GM18870 (cell line): ENCODE measurements around the gene NUP62CL.
"Not testable (repeated sequence)": the region's sequence is repeated elsewhere in the genome, so short reads cannot be mapped to it uniquely, and the experiment has no call there.

Experiments
- ATAC-seq: cut with Tn5 transposase; IDR thresholded peaks from one replicate; pipeline ENCODE4 v1.9.1; 2021; ENCODE audit warnings: moderate library complexity; ENCODE audit not compliant: unreplicated experiment

Gene NUP62CL, protein sequence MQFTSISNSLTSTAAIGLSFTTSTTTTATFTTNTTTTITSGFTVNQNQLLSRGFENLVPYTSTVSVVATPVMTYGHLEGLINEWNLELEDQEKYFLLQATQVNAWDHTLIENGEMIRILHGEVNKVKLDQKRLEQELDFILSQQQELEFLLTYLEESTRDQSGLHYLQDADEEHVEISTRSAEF

DNA sequence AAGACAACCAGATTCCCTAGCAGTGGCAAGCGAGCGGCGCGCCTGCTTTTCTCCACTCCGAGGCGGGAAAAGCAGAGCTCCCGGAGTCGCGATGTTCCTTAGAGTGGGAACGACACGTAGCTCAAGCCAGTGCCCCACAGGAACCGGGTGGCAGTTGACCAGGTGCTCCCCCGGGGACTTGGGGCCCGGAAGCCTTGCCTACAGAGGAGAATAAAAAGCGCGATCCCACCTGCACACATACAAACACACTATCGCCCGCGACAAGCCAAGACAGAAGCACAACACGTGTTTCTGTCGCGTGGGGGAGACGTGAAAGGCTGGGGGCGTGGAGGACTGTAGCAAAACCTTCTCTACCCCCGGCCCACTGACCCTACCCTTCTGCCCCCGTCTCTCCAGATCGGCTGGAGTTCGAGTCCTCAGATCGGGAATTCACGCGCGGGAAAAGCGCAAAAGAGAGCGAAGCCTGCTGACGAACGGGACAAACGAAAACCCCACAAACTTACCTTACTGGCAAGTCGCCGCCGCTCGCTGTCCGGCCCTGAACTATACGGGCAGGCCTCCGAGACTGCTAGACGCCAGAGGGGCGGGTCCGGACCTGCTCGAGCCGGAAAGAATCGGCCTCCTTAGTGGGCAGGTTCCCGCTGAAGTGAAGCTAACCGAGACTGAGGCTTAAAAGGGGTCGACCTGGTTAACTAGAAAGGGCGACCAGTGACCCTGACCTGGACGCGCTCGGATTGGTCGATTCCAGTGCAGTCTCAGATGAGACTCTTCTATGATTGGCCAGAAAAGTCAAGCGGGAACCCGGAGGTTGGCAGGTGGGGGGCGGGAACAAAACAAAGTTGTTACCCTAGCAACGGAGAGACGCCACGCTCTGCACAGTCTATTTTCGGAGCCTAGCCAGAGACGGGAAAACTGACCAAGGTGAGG, at the start of gene NUP62CL, which contains the start of gene DNAAF6:
TSS of gene NUP62CL (minus strand) at position 664 of the 927 bp plus-strand sequence. CDS start 31,287 bp downstream, outside the sequence.
TSS of gene DNAAF6 (plus strand) at position 842 of the 927 bp plus-strand sequence. CDS start 6,265 bp downstream, outside the sequence.
- peak; percentile 94 for ATAC-seq

DNA sequence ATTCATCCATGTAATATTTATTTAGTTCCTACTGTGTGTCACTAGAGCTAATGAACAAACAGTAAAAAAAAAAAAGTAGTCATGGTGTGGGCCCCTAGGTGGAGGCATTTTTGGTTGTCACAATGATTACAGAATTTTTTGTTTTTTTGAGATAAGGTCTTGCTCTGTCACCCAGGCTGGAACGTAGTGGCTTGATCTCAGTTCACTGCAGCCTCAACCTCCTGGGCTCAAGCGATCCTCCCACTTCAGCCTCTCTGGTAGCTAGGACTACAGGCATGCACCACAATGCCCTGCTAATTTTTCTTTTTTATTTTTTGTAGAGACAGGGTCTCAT, 22.2 kb upstream of the NUP62CL start:
- ATAC-seq: no peak

DNA sequence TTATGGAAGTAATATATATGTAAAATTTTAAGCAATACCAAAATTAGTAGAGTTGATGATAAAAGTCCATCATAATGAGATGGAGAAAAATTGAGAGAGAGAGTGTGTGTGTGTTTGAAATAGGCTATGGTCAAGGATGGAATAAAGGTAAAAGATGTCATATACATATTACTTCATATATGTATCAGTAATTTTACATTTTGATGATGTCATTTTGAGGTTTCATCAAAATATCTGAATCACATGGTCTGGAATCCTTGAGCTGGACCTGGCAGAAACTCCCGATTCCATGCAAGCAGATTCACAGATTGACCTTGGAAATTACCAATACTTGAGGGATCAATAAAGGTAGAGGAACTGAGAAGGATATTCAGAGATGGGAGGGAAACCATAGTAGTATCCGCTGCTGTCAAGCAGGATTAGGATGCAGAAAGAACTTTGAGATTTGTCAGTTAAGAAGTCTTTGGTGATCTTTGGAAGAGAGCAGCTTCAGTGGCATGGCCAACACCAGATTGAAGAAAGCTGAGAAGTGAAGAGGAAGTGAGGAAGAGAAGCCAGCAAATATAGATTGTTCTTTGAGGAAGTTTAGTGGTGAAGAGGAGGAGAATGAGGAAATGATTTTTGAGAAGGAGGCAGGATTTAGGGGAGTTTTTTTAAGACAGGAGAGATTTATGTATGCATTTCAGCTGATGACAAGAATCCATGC, 21.7 kb upstream of the NUP62CL start:
- ATAC-seq: no peak

GRCh38 chrX:107226757-107227156, 20.5 kb upstream of the NUP62CL start:
- ATAC-seq: no peak

DNA sequence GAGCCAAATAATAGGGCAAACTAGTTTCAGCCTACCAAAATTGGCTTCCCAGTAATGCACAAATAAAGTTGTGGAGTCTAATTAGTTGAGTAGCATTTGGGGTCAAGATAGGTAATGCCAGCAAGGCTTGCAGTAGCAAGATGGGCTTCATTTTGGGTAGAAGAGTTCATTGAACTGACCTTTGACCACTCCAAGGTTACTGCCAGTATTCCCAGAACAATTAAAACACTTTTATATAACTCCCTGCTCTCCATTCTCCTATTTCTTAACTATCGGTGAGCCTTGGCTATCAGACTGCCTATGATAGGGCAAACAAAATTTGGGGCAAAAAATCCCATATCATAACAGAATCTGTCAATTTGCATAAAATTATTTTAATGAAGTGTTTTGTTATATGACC, 7.2 kb upstream of the NUP62CL start:
- no peak for ATAC-seq

DNA sequence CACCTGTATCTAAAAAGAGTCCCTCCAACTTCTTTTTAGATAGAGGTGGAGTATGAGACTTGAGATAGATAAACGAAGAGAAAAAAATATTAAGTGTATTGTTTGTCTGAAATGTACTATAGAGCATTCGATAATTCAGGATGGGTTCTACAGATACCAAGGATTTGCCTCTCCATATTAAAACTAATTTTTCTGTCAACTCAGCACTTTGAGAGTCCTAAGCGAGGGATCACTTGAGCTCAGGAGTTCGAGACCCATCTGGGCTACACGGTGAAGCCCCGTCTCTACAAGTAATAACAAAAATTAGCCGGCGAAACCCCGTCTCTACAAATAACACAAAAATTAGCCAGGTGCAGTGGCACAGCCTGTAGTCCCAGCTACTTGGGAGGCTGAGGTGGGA, 1.7 kb upstream of the NUP62CL start:
- ATAC-seq: no peak

DNA sequence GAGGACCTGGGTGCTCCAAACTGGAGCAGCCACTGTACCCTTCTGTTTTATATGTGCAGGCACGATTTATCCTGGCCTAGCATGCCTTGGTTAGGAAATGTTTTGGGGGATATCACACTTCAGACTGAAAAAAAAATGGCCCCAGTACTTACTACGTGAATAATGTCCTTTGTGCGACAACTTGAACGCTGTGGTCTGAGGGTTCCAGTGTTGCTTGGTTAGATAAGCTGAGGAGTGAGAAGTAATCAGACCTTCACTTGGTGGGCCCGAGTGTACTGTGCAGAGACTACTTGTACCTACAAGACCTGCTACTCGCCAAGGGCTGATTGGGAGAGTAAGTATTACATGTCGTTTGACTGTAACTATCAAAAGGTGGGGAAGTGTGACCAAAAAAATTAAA, 856 bp upstream of the NUP62CL start:
- ATAC-seq: no peak

- ATAC-seq: no peak
These were observed 448 bp upstream of the NUP62CL start for GRCh38 chrX:107206697-107207065.

DNA sequence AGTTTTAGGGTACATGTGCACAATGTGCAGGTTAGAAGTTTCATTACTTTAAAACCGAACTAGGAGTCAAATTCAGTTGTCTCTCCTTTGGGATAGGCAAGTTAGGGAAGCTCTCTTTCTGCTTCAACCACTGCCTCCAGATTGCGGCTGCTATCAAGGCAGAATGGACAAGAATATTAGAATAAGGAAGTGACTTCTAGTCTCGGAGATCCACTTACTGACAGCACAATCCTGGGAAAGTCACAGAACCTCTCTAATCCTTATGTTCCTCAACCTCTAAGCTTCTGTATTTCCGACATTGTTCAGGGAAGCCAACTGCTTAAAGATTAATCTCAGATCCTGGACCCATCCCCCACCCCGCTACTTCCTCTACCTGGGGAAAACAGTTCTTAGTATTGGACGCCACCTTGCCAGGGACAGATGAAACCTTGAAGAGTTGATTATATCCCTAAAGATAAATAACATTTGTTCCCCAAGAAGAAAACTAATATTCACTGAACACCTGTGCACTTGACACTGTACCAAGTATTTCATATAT, 2.1 kb downstream of the NUP62CL start:
- ATAC-seq: no peak

- no peak for ATAC-seq
These were observed 6.7 kb downstream of the NUP62CL start for GRCh38 chrX:107199491-107199890.

DNA sequence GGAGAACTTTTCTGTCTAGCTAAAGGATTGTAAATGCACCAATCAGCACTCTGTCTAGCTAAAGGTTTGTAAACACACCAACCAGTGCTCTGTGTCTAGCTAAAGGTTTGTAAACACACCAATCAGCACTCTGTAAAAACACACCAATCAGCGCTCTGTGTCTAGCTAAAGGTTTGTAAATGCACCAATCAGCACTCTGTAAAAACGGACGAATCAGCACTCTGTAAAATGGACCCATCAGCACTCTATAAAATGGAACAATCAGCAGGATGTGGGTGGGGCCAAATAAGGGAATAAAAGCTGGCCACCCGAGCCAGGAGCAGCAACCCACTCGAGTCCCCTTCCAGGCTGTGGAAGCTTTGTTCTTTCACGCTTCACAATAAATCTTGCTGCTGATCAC, 8.2 kb downstream of the NUP62CL start:
- not testable (repeated sequence) for ATAC-seq

DNA sequence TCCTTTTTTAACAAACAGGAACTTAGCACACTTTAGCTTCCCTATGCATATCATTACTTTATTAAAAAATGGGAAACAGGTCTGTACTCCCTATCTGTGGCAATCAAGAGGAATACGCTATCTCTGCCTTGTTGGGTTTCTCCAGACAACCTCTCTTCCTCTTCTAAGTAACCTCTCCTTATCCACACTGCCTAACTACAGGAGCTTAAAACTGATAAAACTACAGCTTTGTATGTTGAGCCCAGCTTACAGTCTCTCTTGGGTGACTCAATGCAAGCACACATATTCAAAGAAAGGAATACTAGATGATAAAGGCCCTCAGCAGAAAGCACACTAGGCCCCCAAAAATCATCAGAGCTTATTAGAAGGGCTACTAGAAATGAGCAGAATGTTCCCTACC, 8.9 kb downstream of the NUP62CL start:
- no peak for ATAC-seq

DNA sequence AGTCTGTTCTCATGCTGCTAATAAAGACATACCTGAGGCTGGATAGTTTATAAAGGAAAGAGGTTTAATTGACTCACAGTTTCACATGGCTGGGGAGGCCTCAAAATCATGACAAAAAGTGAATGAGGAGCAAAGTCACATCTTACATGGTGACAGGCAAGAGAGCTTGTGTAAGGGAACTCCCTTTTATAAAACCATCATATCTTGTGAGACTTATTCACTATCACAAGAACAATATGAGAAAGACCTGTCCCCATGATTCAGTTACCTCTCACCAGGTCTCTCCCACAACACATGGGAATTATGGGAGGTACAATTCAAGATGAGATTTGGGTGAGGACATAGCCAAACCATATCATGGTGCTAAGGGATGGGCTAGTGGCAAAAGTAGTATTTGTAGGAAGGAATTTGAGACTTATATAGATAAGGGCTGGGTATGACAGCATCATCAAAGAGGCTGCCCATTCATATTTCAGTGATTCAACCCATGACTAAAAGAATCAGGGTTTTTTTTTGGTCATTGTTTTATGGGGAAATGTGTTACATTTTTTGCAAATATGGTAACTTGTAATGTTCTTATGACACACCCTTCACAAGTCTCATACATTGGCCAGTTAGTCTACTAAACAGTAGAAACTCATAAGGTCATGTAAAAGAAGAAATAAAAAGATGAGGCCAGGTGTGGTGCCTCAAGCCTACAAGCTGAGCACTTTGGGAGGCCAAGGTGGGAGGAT, 34.7 kb downstream of the NUP62CL start:
- no peak for ATAC-seq

DNA sequence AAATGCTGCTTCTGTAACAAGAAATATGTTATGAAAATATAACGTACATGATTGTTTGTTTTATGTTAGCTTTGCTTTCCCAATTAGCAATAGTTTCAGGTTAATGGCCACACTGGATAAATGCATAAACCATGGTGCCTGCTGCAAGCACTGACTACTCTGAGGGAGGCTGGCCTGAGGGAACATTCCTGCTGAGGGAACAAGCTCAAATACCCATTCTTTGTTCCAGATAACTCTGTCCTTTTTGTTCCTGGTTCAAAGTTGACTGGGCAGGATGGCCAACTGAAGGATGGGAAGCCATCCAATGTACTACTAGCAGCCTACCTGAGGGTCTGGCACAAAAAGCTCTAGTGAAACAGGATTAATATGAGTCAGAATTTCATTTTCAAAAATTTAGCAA, 37.5 kb downstream of the NUP62CL start:
- no peak for ATAC-seq

- no peak for ATAC-seq
These were observed 38.0 kb downstream of the NUP62CL start for GRCh38 chrX:107168257-107168656.

- no peak for ATAC-seq
These were observed 38.9 kb downstream of the NUP62CL start for GRCh38 chrX:107167163-107167921.

DNA sequence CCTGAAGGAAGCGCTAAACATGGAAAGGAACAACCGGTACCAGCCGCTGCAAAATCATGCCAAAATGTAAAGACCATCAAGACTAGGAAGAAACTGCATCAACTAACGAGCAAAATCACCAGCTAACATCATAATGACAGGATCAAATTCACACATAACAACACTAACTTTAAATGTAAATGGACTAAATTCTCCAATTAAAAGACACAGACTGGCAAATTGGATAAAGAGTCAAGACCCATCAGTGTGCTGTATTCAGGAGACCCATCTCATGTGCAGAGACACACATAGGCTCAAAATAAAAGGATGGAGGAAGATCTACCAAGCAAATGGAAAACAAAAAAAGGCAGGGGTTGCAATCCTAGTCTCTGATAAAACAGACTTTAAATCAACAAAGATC, 48.6 kb downstream of the NUP62CL start:
- not testable (repeated sequence) for ATAC-seq

DNA sequence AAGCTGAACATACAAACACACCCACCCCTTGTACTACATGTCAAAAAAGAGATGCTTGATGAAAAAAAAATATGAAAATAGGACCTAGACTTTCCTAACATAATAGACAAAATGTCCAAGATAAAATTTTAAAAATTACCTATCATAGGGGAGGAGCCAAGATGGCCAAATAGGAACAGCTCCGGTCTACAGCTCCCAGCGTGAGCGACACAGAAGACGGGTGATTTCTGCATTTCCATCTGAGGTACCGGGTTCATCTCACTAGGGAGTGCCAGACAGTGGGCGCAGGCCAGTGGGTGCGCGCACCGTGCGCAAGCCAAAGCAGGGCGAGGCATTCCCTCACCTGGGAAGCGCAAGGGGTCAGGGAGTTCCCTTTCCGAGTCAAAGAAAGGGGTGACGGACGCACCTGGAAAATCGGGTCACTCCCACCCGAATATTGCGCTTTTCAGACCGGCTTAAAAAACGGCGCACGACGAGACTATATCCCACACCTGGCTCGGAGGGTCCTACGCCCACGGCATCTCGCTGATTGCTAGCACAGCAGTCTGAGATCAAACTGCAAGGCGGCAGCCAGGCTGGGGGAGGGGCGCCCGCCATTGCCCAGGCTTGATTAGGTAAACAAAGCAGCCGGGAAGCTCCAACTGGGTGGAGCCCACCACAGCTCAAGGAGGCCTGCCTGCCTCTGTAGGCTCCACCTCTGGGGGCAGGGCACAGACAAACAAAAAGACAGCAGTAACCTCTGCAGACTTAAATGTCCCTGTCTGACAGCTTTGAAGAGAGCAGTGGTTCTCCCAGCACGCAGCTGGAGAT, 50.4 kb downstream of the NUP62CL start:
- ATAC-seq: not testable (repeated sequence)
